ENCODE data around the gene TMED1. TPM values are rescaled to one million over a fixed set of nuclear protein-coding genes. Genes with fewer than 3 reads are reported as not detected.

Gene TMED1
- total and polyA plus RNA-seq, 2 of the 8 experiments (the other 6 are each of a cell fraction or from before 2014, with no cell fraction given) = 26.9 to 31.9 TPM

GRCh38 chr19:10870501-10870954 is 34.5 kb upstream of the TMED1 start:
- peaks cover 8% of the 10 kb centered on the region; the same call in 1 of the 2 replicates for H3K23me2 ChIP-seq (ENCODE audit: low read depth, low read length)
- FAIRE-seq = no peak
- CTCF ChIA-PET (ENCODE audit: partially characterized antibody) = interaction anchor here (0.6 to 11.3 kb wide), 7 partner anchors 9 to 620 kb away, joined by 3 to 249 read pairs (median 3); partner anchors contain the start of gene C19orf38
- H3K27ac ChIP-seq (ENCODE audit: low read depth, low read length) = peak overlapping the region; percentile 86
- peak overlapping the region; percentile 95; the same call in 1 of the 2 replicates for H2BK15ac ChIP-seq (ENCODE audit: low read length)
- H3K23ac ChIP-seq (ENCODE audit: insufficient read length) = no peak overlapping the region
- H3K4me1 ChIP-seq (replicated peaks in 1 of 4; ENCODE audit: control insufficient read depth in 3 of 4, insufficient read depth in 4 of 4, low read length in 3 of 4) = peaks cover 0 to 12% (median 2%) of the 10 kb centered on the region in 4 experiments; a peak in 5 of 7 replicates
- peak overlapping the region; percentile 89 for H2BK5ac ChIP-seq (ENCODE audit: low read depth, low read length)
- H3K4ac ChIP-seq (replicated peaks; ENCODE audit: insufficient read length, low read depth, low read length) = no peak overlapping the region
- H4K20me1 ChIP-seq (replicated peaks in 1 of 2; ENCODE audit: control insufficient read depth in 1 of 2, insufficient read depth in 2 of 2, low read length in 2 of 2) = peaks cover 0 to 1% of the 10 kb centered on the region in 2 experiments
- H3K36me3 ChIP-seq (ENCODE audit: control insufficient read depth in 2 of 4, insufficient read depth in 4 of 4, low read length in 3 of 4) = peaks cover 0 to 3% (median 0%) of the 10 kb centered on the region in 4 experiments; a peak in 1 of 8 replicates
- peaks cover 0 to 34% of the 10 kb centered on the region in 2 experiments; a peak in 3 of 4 replicates for H3K79me2 ChIP-seq (ENCODE audit: control insufficient read depth in 1 of 2, insufficient read depth in 2 of 2, low read length in 2 of 2)
- H4K5ac ChIP-seq (ENCODE audit: insufficient read length, low read depth, low read length) = peak overlapping the region; percentile 90
- H3K4me3 ChIP-seq (ENCODE audit: extremely low read depth in 1 of 4, insufficient read depth in 2 of 4, low read depth in 3 of 4, low read length in 4 of 4) = peak overlapping the region; percentile 41 to 59 (median 48); a peak in 6 of 8 replicates
- H3K9ac ChIP-seq (replicated peaks in 1 of 4; ENCODE audit: extremely low read depth in 1 of 4, low read depth in 3 of 4, low read length in 3 of 4) = peak overlapping the region in 3 of 4 experiments; percentile 51 to 71 (median 58); a peak in 6 of 7 replicates
- H3K27me3 ChIP-seq (replicated peaks in 1 of 4; ENCODE audit: control insufficient read depth in 3 of 4, extremely low read depth in 1 of 4, insufficient read depth in 3 of 4, low read length in 3 of 4) = no peaks in the 10 kb centered on the region
- peak overlapping the region; percentile 98 for H3K18ac ChIP-seq (ENCODE audit: extremely low read depth, low read length)
- no peak overlapping the region for H3K14ac ChIP-seq (ENCODE audit: insufficient read length)
- DNase-seq (ENCODE audit: low read depth in 1 of 2, low spot score in 2 of 2) = peak in 1 of 2 experiments; percentile 92
- H3K4me2 ChIP-seq (ENCODE audit: insufficient read depth in 1 of 2, low read depth in 2 of 2, low read length in 2 of 2) = peak overlapping the region; percentile 81 to 95
- peak overlapping the region; percentile 13 for H4K91ac ChIP-seq (replicated peaks; ENCODE audit: insufficient read length, low read length)
- H2AFZ ChIP-seq (ENCODE audit: low read length) = no peak overlapping the region
- H4K8ac ChIP-seq (ENCODE audit: extremely low read depth, insufficient read depth, low read length) = peak overlapping the region; percentile 93
- peak overlapping the region; percentile 11 for H3K56ac ChIP-seq (replicated peaks; ENCODE audit: insufficient read length, low read depth, low read length)
- no peak overlapping the region; the same call in 1 of the 2 replicates for H2AK5ac ChIP-seq (ENCODE audit: low read depth, low read length)
- POLR2A ChIA-PET (ENCODE audit: partially characterized antibody) = interaction anchor here (0.6 to 2.9 kb wide), 9 partner anchors 9 to 405 kb away, joined by 3 to 21 read pairs (median 3); partner anchors contain the start of gene TMED1
- no peak overlapping the region for H2BK120ac ChIP-seq (replicated peaks; ENCODE audit: low read depth, low read length)
- 2% methylated on average over 14 of the region's 22 CpGs; no CpG with 5 or more reads in 1 of the 2 experiments for WGBS, 2 experiments (ENCODE audit: extremely low coverage in 1 of 2, insufficient coverage in 1 of 2, insufficient read length in 1 of 2, insufficient replicate concordance in 2 of 2, low coverage in 1 of 2, low lambda C conversion rate in 2 of 2, missing lambda C conversion rate in 1 of 2)
- H3K79me1 ChIP-seq (ENCODE audit: low read depth, low read length) = peaks cover 3% of the 10 kb centered on the region
- H3K9me3 ChIP-seq (ENCODE audit: insufficient read depth in 2 of 2, low read depth in 1 of 2, low read length in 1 of 2) = no peaks in the 10 kb centered on the region
- no peak overlapping the region for H2BK12ac ChIP-seq (ENCODE audit: low read depth, low read length)
- no peak overlapping the region for H2BK20ac ChIP-seq (ENCODE audit: low read length)
- TF ChIP-seq TAF7 (optimal IDR thresholded peaks at IDR 0.05; ENCODE audit: borderline replicate concordance, low read depth, low read length) = no peak
- no peak for TF ChIP-seq ATF2 (IDR thresholded peaks at IDR 0.05; ENCODE audit: low read length)
- 0 out of 2 replicates have a peak, but pooled peaks have one; percentile 40 for TF ChIP-seq PHF8 (conservative IDR thresholded peaks at IDR 0.05; ENCODE audit: low read depth, low read length)
- no peak for TF ChIP-seq RXRA (IDR thresholded peaks at IDR 0.05; ENCODE audit: insufficient read depth, low read depth, low read length)
- TF ChIP-seq SAP30 (IDR thresholded peaks at IDR 0.05; ENCODE audit: insufficient read depth, insufficient replicate concordance, low read length) = no peak
- no peak for TF ChIP-seq RFX5 (IDR thresholded peaks at IDR 0.05; ENCODE audit: borderline replicate concordance, low read depth, low read length)
- peak; percentile 99 for TF ChIP-seq EGR1 (IDR thresholded peaks at IDR 0.05; ENCODE audit: borderline replicate concordance, low read depth, low read length)
- TF ChIP-seq TBP (IDR thresholded peaks at IDR 0.05; ENCODE audit: low read depth, low read length) = peak; percentile 46; the same call in 1 of the 2 replicates
- peak; percentile 88 for TF ChIP-seq ASH2L (IDR thresholded peaks at IDR 0.05; ENCODE audit: low read length)
- TF ChIP-seq MAX (IDR thresholded peaks at IDR 0.05) = no peak
